Keratinocyte (primary cell): ENCODE measurements around the gene TENM4.

Experiments
- CTCF ChIP-seq, 3 experiments: IDR thresholded peaks in 1 of 3; conservative IDR thresholded peaks in 1 of 3; optimal IDR thresholded peaks in 1 of 3; 2 replicates in 2 of 3; 3 replicates in 1 of 3; pipeline versions ENCODE3 to v1.5.1; 2011; ENCODE audit warnings: low read length in 3 of 3, mild to moderate bottlenecking in 3 of 3, moderate library complexity in 2 of 3, control low read depth in 1 of 3, inconsistent platforms in 1 of 3; ENCODE audit not compliant: insufficient read depth in 2 of 3; ENCODE audit errors: extremely low read depth in 1 of 3
- EZH2 ChIP-seq: IDR thresholded peaks from one replicate; pipeline ENCODE4 v1.6.1; 2012; ENCODE audit warnings: inconsistent platforms, mild to moderate bottlenecking, low read length, moderate library complexity

GRCh38 chr11:78965432-78965831 is 475.4 kb downstream of the TENM4 start:
- no peak for TF ChIP-seq CTCF (optimal IDR thresholded peaks at IDR 0.05 in 1 of 3, IDR thresholded peaks at IDR 0.05 in 1 of 3, conservative IDR thresholded peaks at IDR 0.05 in 1 of 3; ENCODE audit: extremely low read depth in 1 of 3, insufficient read depth in 2 of 3, low read length in 3 of 3)
- TF ChIP-seq EZH2, result no peak
